Spinal cord (tissue), 10 donors: ENCODE results near the gene LHFPL3. TPM values are rescaled to one million over a fixed set of nuclear protein-coding genes. Genes with fewer than 3 reads are reported as not detected.
A peak's percentile ranks its signal among the peaks of the same experiment; 100 is the strongest.
"Not testable (repeated sequence)": the region's sequence is repeated elsewhere in the genome, so short reads cannot be mapped to it uniquely, and the experiment has no call there.

Experiments
- DNase-seq, 6 donors: peaks; one replicate each; pipeline versions ENCODE4 v3.0.0 to v3.0.0-alpha.2; 2013 to 2015; ENCODE audit warnings: low spot score in 6 of 6, low read depth in 4 of 6
- H3K27ac ChIP-seq: one replicate; pipeline ENCODE4 v1.5.1; 2013; ENCODE audit warnings: low read depth, low read length, control low read depth
- H3K27me3 ChIP-seq: one replicate; pipeline ENCODE4 v1.6.1; 2013; ENCODE audit warnings: low read length; ENCODE audit not compliant: control insufficient read depth, insufficient read depth
- H3K36me3 ChIP-seq: one replicate; pipeline ENCODE4 v1.6.1; 2013; ENCODE audit warnings: low read length; ENCODE audit not compliant: control insufficient read depth, insufficient read depth
- H3K4me1 ChIP-seq: one replicate; pipeline ENCODE4 v1.6.1; 2013; ENCODE audit warnings: low read length; ENCODE audit not compliant: control insufficient read depth, insufficient read depth
- H3K4me3 ChIP-seq: one replicate; pipeline ENCODE4 v1.5.1; 2013; ENCODE audit warnings: low read depth, low read length, control low read depth
- H3K9me3 ChIP-seq: one replicate; pipeline ENCODE4 v1.6.1; 2013; ENCODE audit warnings: low read length; ENCODE audit not compliant: control insufficient read depth, insufficient read depth
- WGBS: methylation state at CpG from one replicate; pipeline ENCODE4 v1.1.5; 2013; ENCODE audit warnings: missing lambda C conversion rate; ENCODE audit not compliant: insufficient coverage; 5-methylcytosine and 5-hydroxymethylcytosine counted together
- long read RNA-seq, 4 donors: transcript quantifications; one replicate each; lab custom pipeline, GENCODE V29; 2026
- polyA plus RNA-seq, 2 donors: library from polyadenylated mRNA; unstranded; fragments of 120-200 nt; gene quantifications; one replicate each; pipeline ENCODE4 v1.2.1, GENCODE V29; 2013; ENCODE audit not compliant: insufficient read length in 2 of 2
- total RNA-seq, 2 donors: library from RNA; depleted of rRNA in 1 of 2; stranded (reverse); fragments of 120-200 nt in 1 of 2; fragments of >200 nt in 1 of 2; gene quantifications; one replicate each; pipeline versions ENCODE4 v1.2.3 to v1.2.4, GENCODE V29; 2013 to 2014
- donor health status: healthy.

The LHFPL3 gene
- total RNA-seq = 10 to 100 TPM; 18.8 to 75.7 TPM
- 10 to 100 TPM; 50.0 to 78.7 TPM for polyA plus RNA-seq
- long read RNA-seq, donor 1, partial matches to known transcripts = 37 of 37 reads
- long read RNA-seq, donor 1, other reads (novel, unspliced or antisense) = 0 of 37 reads
- long read RNA-seq, donor 2, partial matches to known transcripts = 16 of 16 reads
- long read RNA-seq, donor 2, other reads (novel, unspliced or antisense) = 0 of 16 reads
- long read RNA-seq, donor 3, partial matches to known transcripts = 47 of 47 reads
- long read RNA-seq, donor 3, other reads (novel, unspliced or antisense) = 0 of 47 reads
- long read RNA-seq, donor 4 = 0 reads

- WGBS = under 1% methylated on average over 62 of the region's 62 CpGs
- peak in 5 of 6 donors; percentile 29 to 92 (median 53) for DNase-seq
- no peaks in the 10 kb centered on the region for H3K36me3 ChIP-seq
- H3K4me1 ChIP-seq = peaks cover 18% of the 10 kb centered on the region
- H3K4me3 ChIP-seq = peak within 1 kb of the TSS; percentile 60
- H3K27me3 ChIP-seq = peaks cover 17% of the 10 kb centered on the region
- H3K9me3 ChIP-seq = no peaks in the 10 kb centered on the region
- peak within 1 kb of the TSS; percentile 22 for H3K27ac ChIP-seq
Measured at GRCh38 chr7:104328296-104328969, at the start of gene LHFPL3. Gene LHFPL3 (plus strand): TSS chr7:104328603.

- no CpG with 5 or more reads among the region's 2 CpGs for WGBS
- H3K4me1 ChIP-seq, DNase-seq, H3K27ac ChIP-seq, H3K27me3 ChIP-seq, H3K4me3 ChIP-seq, H3K9me3 ChIP-seq, H3K36me3 ChIP-seq: not testable (repeated sequence)
Measured at GRCh38 chr7:104281685-104282084, 46.7 kb upstream of the LHFPL3 start.

DNA sequence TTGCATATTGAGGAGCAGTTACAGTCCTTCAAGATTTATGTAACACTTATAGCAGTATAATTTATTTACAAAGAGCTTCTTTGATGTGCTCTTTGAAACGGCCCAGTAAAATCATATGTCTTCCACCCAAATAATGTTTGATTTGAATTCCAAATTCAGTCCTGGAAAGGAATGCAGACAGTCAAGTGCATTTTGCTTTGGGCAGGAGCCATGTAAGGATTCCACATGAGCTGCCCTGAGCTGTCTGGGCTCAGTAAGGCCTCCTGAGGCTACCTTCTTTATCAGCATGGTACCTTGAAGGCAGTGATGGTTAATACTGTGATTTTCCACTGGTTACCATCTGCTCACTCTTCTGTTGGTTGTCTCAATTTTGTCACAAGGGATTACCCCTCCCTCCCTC is 41.6 kb upstream of the LHFPL3 start:
- Histone ChIP-seq H3K9me3 (peaks cover 3% of the 10 kb centered on the region), H3K27me3 (no peaks in the 10 kb centered on the region), H3K27ac (no peak overlapping the region), H3K4me1 (no peaks in the 10 kb centered on the region), H3K4me3 (no peak overlapping the region), H3K36me3 (no peaks in the 10 kb centered on the region)
- WGBS = no CpG with 5 or more reads among the region's 1 CpG
- no peak for DNase-seq

DNA sequence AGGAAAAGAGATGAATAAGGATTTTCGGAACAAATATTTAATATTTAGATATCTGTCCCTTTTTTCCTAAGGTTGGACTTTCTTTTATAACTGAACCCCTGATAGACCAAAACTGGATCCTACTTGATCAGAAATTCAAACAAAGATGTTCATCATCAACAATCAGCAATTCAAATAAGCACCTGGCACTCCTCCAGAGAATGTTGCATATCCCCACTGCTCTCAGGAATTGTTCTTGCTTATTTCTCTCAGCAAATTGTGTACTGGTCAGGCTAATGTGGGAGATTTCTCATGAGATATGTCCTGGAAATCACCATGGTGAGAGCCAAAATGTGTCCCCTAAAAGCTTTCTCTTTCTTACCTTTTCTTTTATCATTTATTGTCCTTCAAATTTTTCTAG is 40.3 kb upstream of the LHFPL3 start:
- WGBS = no CpG with 5 or more reads among the region's 1 CpG
- H3K27ac ChIP-seq = no peak overlapping the region

DNA sequence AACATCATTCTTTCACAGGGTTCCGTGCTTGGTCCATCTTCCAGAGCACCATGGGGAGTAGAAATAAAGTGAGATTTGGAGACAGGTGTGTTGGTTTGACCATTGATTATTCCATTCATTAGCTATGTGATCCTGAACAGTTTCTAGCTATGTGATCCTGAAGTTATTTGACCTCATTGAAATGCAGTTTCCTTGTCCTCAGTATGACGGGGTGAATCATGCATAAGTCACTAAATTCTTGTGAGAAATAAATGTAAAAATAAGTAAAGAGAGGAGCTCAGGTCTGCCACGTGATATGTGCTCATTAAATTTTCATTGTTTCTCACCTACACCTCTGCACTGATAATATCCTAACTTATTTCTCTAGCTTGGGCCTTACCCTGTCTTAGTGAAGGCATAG is 34.1 kb upstream of the LHFPL3 start:
- DNase-seq = no peak
- H3K36me3 ChIP-seq = no peaks in the 10 kb centered on the region
- no peaks in the 10 kb centered on the region for H3K27me3 ChIP-seq
- H3K4me3 ChIP-seq = no peak overlapping the region
- peaks cover 4% of the 10 kb centered on the region for H3K9me3 ChIP-seq
- WGBS = 88% methylated on average over 1 of the region's 3 CpGs
- H3K27ac ChIP-seq = no peak overlapping the region
- no peaks in the 10 kb centered on the region for H3K4me1 ChIP-seq

More for the DNA sequence above, 40.3 kb upstream of the LHFPL3 start:
- DNase-seq = peak in 1 of 6 donors; percentile 23
- H3K4me3 ChIP-seq = no peak overlapping the region
- H3K9me3 ChIP-seq = peaks cover 3% of the 10 kb centered on the region
- no peaks in the 10 kb centered on the region for H3K27me3 ChIP-seq
- H3K4me1 ChIP-seq = no peaks in the 10 kb centered on the region
- H3K36me3 ChIP-seq = no peaks in the 10 kb centered on the region

DNA sequence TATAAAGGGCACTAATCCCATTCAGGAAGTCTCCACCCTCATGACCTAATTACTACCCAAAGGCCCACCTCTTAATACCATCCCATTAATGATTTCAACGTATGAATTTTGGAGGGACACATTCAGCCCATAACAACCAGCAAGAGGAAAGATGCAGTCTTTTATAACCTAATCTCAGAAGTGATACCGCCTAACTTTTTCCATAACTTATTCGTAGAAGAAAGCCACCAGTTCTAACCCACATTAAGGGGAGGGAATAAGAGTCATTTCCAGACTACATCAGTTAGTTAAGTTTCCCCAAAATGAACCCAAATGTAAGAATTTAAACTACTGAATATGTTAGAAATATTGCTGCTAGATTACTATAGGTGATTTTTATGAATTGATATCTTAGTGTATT is 32.1 kb upstream of the LHFPL3 start:
- no peaks in the 10 kb centered on the region for H3K27me3 ChIP-seq
- peaks cover 1% of the 10 kb centered on the region for H3K9me3 ChIP-seq
- H3K27ac ChIP-seq = no peak overlapping the region
- no peak overlapping the region for H3K4me3 ChIP-seq
- no CpG with 5 or more reads among the region's 3 CpGs for WGBS
- H3K36me3 ChIP-seq = no peaks in the 10 kb centered on the region
- DNase-seq = no peak
- H3K4me1 ChIP-seq = no peaks in the 10 kb centered on the region

GRCh38 chr7:104296900-104297299 is 31.5 kb upstream of the LHFPL3 start:
- Histone ChIP-seq H3K9me3 (peaks cover 1% of the 10 kb centered on the region), H3K27me3 (no peaks in the 10 kb centered on the region), H3K36me3 (no peaks in the 10 kb centered on the region), H3K4me3 (no peak overlapping the region), H3K27ac (no peak overlapping the region), H3K4me1 (no peaks in the 10 kb centered on the region)
- no peak for DNase-seq
- no CpG with 5 or more reads among the region's 4 CpGs for whole genome bisulfite sequencing

DNA sequence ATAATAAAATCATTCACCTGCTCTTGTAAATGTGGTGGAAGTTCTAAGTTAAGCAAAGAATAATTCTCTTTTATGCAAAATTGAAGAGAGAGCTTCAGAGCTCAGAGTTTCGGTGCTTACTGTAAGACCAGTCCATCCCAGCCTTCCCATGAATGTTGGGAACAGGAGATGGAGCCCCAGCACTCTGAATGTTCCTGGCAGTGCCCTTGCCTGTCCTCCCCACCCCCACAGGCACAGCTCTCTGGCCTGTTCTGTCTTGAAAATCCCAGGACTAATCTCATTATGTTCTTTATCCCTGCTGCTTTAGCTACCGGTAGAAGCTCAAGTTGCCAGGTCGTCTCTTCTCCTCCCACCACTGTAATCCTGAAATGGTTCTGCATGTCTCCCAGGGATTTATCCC is 29.1 kb upstream of the LHFPL3 start:
- H3K4me1 ChIP-seq = no peaks in the 10 kb centered on the region
- H3K27me3 ChIP-seq = no peaks in the 10 kb centered on the region
- H3K27ac ChIP-seq = no peak overlapping the region
- 59% methylated on average over 2 of the region's 3 CpGs for WGBS
- no peak for DNase-seq
- H3K36me3 ChIP-seq = no peaks in the 10 kb centered on the region
- H3K4me3 ChIP-seq = no peak overlapping the region
- H3K9me3 ChIP-seq = peaks cover 1% of the 10 kb centered on the region

- 50% methylated on average over 2 of the region's 4 CpGs for WGBS
- peaks cover 1% of the 10 kb centered on the region for H3K9me3 ChIP-seq
- H3K27me3 ChIP-seq = no peaks in the 10 kb centered on the region
- H3K36me3 ChIP-seq = no peaks in the 10 kb centered on the region
- DNase-seq = no peak
- H3K4me1 ChIP-seq = no peaks in the 10 kb centered on the region
- no peak overlapping the region for H3K27ac ChIP-seq
- no peak overlapping the region for H3K4me3 ChIP-seq
Measured at GRCh38 chr7:104299777-104300176, 28.6 kb upstream of the LHFPL3 start.

DNA sequence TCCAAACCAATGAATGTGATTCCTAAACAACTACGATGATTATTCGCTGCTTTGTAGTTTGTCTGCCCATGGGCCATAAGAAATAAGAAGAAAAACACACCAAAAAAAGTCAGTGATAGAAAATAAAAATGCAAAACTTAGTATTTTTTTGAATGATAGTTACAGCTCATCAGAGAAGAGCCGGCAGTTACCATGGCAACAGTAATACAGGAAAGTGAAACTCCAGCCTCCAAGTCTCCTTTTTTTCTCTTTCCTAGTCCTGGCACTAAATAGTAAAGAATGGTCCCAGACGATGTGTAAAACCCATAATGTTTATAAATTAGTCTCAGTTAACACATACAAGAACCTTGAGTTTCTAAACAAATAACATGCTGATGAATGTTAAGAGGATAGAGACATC is 21.6 kb upstream of the LHFPL3 start:
- Histone ChIP-seq H3K4me3 (no peak overlapping the region), H3K9me3 (no peaks in the 10 kb centered on the region), H3K27me3 (no peaks in the 10 kb centered on the region), H3K4me1 (no peaks in the 10 kb centered on the region), H3K36me3 (no peaks in the 10 kb centered on the region), H3K27ac (no peak overlapping the region)
- WGBS = no CpG with 5 or more reads among the region's 4 CpGs
- DNase-seq = peak in 2 of 6 donors; percentile 78 to 89
